GM18858 (cell line): ENCODE data around the gene GALNTL6.

ENCODE experiments used
- ATAC-seq: cut with Tn5 transposase; IDR thresholded peaks from one replicate; pipeline ENCODE4 v1.9.1; 2021; ENCODE audit not compliant: unreplicated experiment

GALNTL6 gene

GRCh38 chr4:172517391-172517790 lies 704.2 kb downstream of the GALNTL6 start:
- ATAC-seq = no peak

- no peak for ATAC-seq
Observed at GRCh38 chr4:172521248-172521647, 708.0 kb downstream of the GALNTL6 start.

GRCh38 chr4:172521680-172522079 lies 708.5 kb downstream of the GALNTL6 start:
- no peak for ATAC-seq

- ATAC-seq = no peak
Observed at GRCh38 chr4:172543249-172543648, 730.0 kb downstream of the GALNTL6 start.

- peak; percentile 85 for ATAC-seq
Observed at GRCh38 chr4:172546782-172547181, 733.6 kb downstream of the GALNTL6 start.

- no peak for ATAC-seq
Observed at GRCh38 chr4:172547724-172548123, 734.5 kb downstream of the GALNTL6 start.

- no peak for ATAC-seq
Observed at GRCh38 chr4:172553216-172553615, 740.0 kb downstream of the GALNTL6 start.

- no peak for ATAC-seq
Observed at GRCh38 chr4:172554588-172554987, 741.4 kb downstream of the GALNTL6 start.

- no peak for ATAC-seq
Observed at GRCh38 chr4:172555725-172556124, 742.5 kb downstream of the GALNTL6 start.

GRCh38 chr4:172573899-172574298 lies 760.7 kb downstream of the GALNTL6 start:
- no peak for ATAC-seq

GRCh38 chr4:172578712-172579111 lies 765.5 kb downstream of the GALNTL6 start:
- no peak for ATAC-seq

GRCh38 chr4:172584816-172585215 lies 771.6 kb downstream of the GALNTL6 start:
- ATAC-seq = no peak

GRCh38 chr4:172596206-172596605 lies 783.0 kb downstream of the GALNTL6 start:
- no peak for ATAC-seq

GRCh38 chr4:172599554-172599953 lies 786.4 kb downstream of the GALNTL6 start:
- ATAC-seq = no peak

- no peak for ATAC-seq
Observed at GRCh38 chr4:172601195-172601594, 788.0 kb downstream of the GALNTL6 start.

GRCh38 chr4:172619218-172619617 lies 806.0 kb downstream of the GALNTL6 start:
- ATAC-seq = no peak

GRCh38 chr4:172619798-172620197 lies 806.6 kb downstream of the GALNTL6 start:
- ATAC-seq = no peak

GRCh38 chr4:172628263-172628662 lies 815.1 kb downstream of the GALNTL6 start:
- no peak for ATAC-seq

GRCh38 chr4:172630280-172630679 lies 817.1 kb downstream of the GALNTL6 start:
- no peak for ATAC-seq

- no peak for ATAC-seq
Observed at GRCh38 chr4:172631832-172632231, 818.6 kb downstream of the GALNTL6 start.

- no peak for ATAC-seq
Observed at GRCh38 chr4:172648471-172648870, 835.3 kb downstream of the GALNTL6 start.

GRCh38 chr4:172649143-172649542 lies 835.9 kb downstream of the GALNTL6 start:
- no peak for ATAC-seq

GRCh38 chr4:172650758-172651530 lies 837.7 kb downstream of the GALNTL6 start:
- no peak for ATAC-seq
